Measurements from ENCODE around the gene OR1S1.

Gene OR1S1

GRCh38 chr11:58222721-58223120 is 10.2 kb downstream of the OR1S1 start:
- TF ChIP-seq ZNF274 (IDR thresholded peaks at IDR 0.05; ENCODE audit: low read depth, low read length): no peak
- H3K4me3 ChIP-seq (ENCODE audit: low read length): no peak overlapping the region

- H3K4me3 ChIP-seq (ENCODE audit: low read length): no peak overlapping the region
- no peak for TF ChIP-seq ZNF274 (IDR thresholded peaks at IDR 0.05; ENCODE audit: low read depth, low read length)
Observed at GRCh38 chr11:58227956-58228615, 15.6 kb downstream of the OR1S1 start.

- H3K4me3 ChIP-seq (ENCODE audit: low read length): no peak overlapping the region
- TF ChIP-seq ZNF274 (IDR thresholded peaks at IDR 0.05; ENCODE audit: low read depth, low read length): no peak
Observed at GRCh38 chr11:58243954-58244353, 31.4 kb downstream of the OR1S1 start.

- no peak overlapping the region for H3K4me3 ChIP-seq (ENCODE audit: low read length)
- no peak for TF ChIP-seq ZNF274 (IDR thresholded peaks at IDR 0.05; ENCODE audit: low read depth, low read length)
Observed at GRCh38 chr11:58254936-58255335, 42.4 kb downstream of the OR1S1 start.

DNA sequence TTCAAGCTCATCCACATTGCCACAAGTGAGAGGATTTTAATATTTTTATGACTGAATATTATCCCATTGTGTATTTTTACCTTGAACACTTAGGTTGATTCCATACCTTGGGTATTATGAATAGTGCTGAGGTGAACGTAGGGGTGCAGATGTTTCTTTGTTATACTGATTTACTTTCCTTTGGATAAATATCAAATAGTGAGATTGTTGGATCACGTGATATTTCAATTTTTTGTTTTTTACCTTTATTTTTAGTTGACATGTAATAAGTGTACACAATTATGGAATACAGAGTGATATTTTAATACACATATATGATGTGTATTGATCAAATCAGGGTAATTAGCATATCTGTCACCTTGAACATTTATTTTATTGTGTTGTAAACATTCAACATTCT is 47.5 kb downstream of the OR1S1 start:
- no peak for TF ChIP-seq ZNF274 (IDR thresholded peaks at IDR 0.05; ENCODE audit: low read depth, low read length)
- H3K4me3 ChIP-seq (ENCODE audit: low read length): no peak overlapping the region

Measured in GM08714 (cell line).